Thyroid gland (tissue), 4 donors: Measurements from ENCODE around the gene FAM53A.
"Not testable (repeated sequence)": the region's sequence is repeated elsewhere in the genome, so short reads cannot be mapped to it uniquely, and the experiment has no call there.

Experiments used
- CTCF ChIP-seq, 6 experiments: fragments of 200-600 bp in 3 of 6; fragments of 450-650 bp in 3 of 6; sonication (generic) in 3 of 6; IDR thresholded peaks; one replicate each; pipeline ENCODE4 v1.5.1; 2016 to 2019; ENCODE audit warnings: antibody characterized with exemption in 6 of 6, mild to moderate bottlenecking in 2 of 6, inconsistent platforms in 1 of 6, moderate library complexity in 1 of 6
- POLR2A ChIP-seq, 2 donors: fragments of 450-650 bp; IDR thresholded peaks; one replicate each; pipeline ENCODE4 v1.6.1; 2017; ENCODE audit warnings: antibody characterized with exemption in 2 of 2, mild to moderate bottlenecking in 2 of 2, moderate library complexity in 1 of 2

GRCh38 chr4:1640716-1641503 is 43.2 kb downstream of the FAM53A start:
- TF ChIP-seq CTCF, POLR2A (IDR thresholded peaks at IDR 0.05): not testable (repeated sequence)
